Measurements from ENCODE around the gene UBE3A.
"Not testable (repeated sequence)": the region's sequence is repeated elsewhere in the genome, so short reads cannot be mapped to it uniquely, and the experiment has no call there.

The UBE3A gene

DNA sequence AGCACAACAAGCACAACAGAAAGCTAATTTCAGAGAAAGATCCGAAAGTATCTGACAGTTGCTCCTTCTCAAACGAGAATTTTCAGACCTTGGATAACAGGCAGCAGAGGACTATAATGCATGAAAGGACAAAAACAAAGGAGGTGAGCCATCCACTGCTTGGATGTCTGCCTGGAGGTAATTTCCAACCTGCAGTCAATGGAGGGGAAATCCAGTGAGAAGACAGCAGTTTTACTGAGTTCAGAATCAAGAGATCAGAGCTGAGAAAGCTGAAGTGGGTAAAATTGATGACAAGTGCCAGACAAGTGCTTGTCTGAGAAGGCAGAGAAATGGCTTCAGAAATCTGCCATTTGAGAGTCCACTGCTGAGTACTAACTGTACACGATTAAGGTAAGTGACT lies 22.1 kb downstream of the UBE3A start:
- H3K27me3 ChIP-seq (replicated peaks; ENCODE audit: control insufficient read depth, insufficient read depth, low read length), result no peaks in the 10 kb centered on the region
- H3K4me3 ChIP-seq (replicated peaks; ENCODE audit: low read depth, low read length), result no peak overlapping the region; the same call in 1 of the 2 replicates
- TF ChIP-seq, protein P1, sequence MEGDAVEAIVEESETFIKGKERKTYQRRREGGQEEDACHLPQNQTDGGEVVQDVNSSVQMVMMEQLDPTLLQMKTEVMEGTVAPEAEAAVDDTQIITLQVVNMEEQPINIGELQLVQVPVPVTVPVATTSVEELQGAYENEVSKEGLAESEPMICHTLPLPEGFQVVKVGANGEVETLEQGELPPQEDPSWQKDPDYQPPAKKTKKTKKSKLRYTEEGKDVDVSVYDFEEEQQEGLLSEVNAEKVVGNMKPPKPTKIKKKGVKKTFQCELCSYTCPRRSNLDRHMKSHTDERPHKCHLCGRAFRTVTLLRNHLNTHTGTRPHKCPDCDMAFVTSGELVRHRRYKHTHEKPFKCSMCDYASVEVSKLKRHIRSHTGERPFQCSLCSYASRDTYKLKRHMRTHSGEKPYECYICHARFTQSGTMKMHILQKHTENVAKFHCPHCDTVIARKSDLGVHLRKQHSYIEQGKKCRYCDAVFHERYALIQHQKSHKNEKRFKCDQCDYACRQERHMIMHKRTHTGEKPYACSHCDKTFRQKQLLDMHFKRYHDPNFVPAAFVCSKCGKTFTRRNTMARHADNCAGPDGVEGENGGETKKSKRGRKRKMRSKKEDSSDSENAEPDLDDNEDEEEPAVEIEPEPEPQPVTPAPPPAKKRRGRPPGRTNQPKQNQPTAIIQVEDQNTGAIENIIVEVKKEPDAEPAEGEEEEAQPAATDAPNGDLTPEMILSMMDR (IDR thresholded peaks at IDR 0.05; ENCODE audit: insufficient read depth, low read length, poor library complexity, severe bottlenecking), result no peak
- DNase-seq (ENCODE audit: extremely low read depth, insufficient read length), result peak; percentile 61
- no peaks in the 10 kb centered on the region; the same call in 1 of the 2 replicates for H3K36me3 ChIP-seq (ENCODE audit: control insufficient read depth, insufficient read depth, low read length)

DNA sequence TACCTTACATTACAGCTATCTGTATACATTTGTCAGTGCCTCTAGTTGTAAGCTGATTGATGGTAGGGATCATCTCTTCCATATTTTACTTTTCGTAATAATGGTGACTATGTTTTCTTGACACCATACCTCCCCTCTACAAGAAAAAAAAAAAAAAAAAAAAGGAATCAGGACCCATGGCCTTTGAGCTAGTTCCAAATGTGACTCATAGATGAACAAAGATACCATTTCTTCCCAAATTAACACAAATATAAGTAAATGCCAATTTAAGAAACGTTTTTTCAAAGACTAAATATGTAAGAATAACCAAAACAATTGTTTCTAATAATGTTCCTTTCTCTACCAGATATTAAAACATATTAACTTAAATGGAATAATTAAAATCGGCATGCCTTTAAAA lies 23.1 kb downstream of the UBE3A start:
- Histone ChIP-seq H3K36me3 (ENCODE audit: control insufficient read depth, insufficient read depth, low read length) (no peaks in the 10 kb centered on the region; the same call in 1 of the 2 replicates), H3K27me3 (replicated peaks; ENCODE audit: control insufficient read depth, insufficient read depth, low read length) (no peaks in the 10 kb centered on the region), H3K4me3 (replicated peaks; ENCODE audit: low read depth, low read length) (no peak overlapping the region)
- DNase-seq (ENCODE audit: extremely low read depth, insufficient read length), result no peak
- TF ChIP-seq, protein P1 (IDR thresholded peaks at IDR 0.05; ENCODE audit: insufficient read depth, low read length, poor library complexity, severe bottlenecking), result no peak

- Histone ChIP-seq H3K4me3 (replicated peaks; ENCODE audit: low read depth, low read length) (no peak overlapping the region), H3K27me3 (replicated peaks; ENCODE audit: control insufficient read depth, insufficient read depth, low read length) (no peaks in the 10 kb centered on the region), H3K36me3 (ENCODE audit: control insufficient read depth, insufficient read depth, low read length) (no peaks in the 10 kb centered on the region; the same call in 1 of the 2 replicates)
- no peak for DNase-seq (ENCODE audit: extremely low read depth, insufficient read length)
- TF ChIP-seq, protein P1 (IDR thresholded peaks at IDR 0.05; ENCODE audit: insufficient read depth, low read length, poor library complexity, severe bottlenecking), result no peak
These were observed 23.6 kb downstream of the UBE3A start for GRCh38 chr15:25415217-25415616.

DNA sequence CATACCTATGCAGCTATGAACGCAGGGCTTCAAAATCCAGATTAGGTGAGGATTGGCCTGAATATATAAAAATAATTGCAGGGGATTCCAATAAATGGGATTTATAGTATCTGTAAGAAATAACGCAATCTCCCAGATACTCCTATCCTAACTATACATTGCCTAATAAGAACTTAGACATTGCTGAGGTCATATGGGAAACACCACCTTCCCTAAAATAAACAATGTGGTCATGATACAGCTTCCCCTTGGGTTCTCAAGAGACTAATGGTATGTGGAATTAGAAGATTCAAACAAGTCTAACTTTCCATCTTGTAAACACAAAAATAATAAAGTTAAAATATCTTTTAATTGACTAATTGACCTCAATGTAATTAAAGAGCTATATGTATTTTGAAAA lies 28.2 kb downstream of the UBE3A start:
- no peak for DNase-seq (ENCODE audit: extremely low read depth, insufficient read length)
- TF ChIP-seq, protein P1 (IDR thresholded peaks at IDR 0.05; ENCODE audit: insufficient read depth, low read length, poor library complexity, severe bottlenecking), result no peak
- H3K36me3 ChIP-seq (ENCODE audit: control insufficient read depth, insufficient read depth, low read length), result no peaks in the 10 kb centered on the region; the same call in 1 of the 2 replicates
- no peaks in the 10 kb centered on the region for H3K27me3 ChIP-seq (replicated peaks; ENCODE audit: control insufficient read depth, insufficient read depth, low read length)
- H3K4me3 ChIP-seq (replicated peaks; ENCODE audit: low read depth, low read length), result no peak overlapping the region

DNA sequence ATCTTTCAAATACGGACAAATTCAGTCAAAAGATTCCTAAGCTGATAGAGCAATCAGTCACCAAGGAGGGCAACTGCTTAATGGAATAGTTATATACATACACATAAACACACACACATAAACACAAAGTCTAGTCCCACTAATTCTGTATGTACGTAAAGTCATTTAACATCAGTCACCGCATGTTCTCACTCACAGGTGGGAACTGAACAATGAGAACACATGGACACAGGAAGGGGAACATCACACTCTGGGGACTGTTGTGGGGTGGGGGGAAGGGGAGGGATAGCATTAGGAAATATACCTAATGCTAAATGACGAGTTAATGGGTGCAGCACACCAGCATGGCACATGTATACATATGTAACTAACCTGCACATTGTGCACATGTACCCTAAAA lies 29.1 kb downstream of the UBE3A start:
- DNase-seq (ENCODE audit: extremely low read depth, insufficient read length); H3K36me3 ChIP-seq (ENCODE audit: control insufficient read depth, insufficient read depth, low read length); H3K27me3 ChIP-seq (replicated peaks; ENCODE audit: control insufficient read depth, insufficient read depth, low read length); H3K4me3 ChIP-seq (replicated peaks; ENCODE audit: low read depth, low read length): not testable (repeated sequence)

DNA sequence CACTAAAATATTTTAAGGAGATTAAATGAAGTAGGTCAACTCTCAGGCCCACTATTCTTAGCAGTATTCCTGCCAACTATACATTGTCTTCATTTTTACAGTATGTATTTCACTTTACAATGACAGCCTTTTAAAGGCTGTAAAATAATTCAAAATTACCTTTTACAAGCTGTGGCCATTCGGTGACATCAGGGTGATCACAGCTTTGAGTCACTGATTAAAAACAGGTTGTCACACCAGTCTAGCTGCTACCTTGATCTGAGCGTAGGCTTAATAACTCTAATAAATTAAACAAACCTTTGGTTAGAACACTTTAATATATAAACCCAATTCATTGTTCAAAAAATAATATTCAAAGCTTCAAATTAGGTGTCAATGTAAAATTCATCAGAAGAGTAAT lies 29.9 kb downstream of the UBE3A start:
- DNase-seq (ENCODE audit: extremely low read depth, insufficient read length), result no peak
- Histone ChIP-seq H3K4me3 (replicated peaks; ENCODE audit: low read depth, low read length) (no peak overlapping the region), H3K36me3 (ENCODE audit: control insufficient read depth, insufficient read depth, low read length) (no peaks in the 10 kb centered on the region), H3K27me3 (replicated peaks; ENCODE audit: control insufficient read depth, insufficient read depth, low read length) (no peaks in the 10 kb centered on the region)
- TF ChIP-seq, protein P1 (IDR thresholded peaks at IDR 0.05; ENCODE audit: insufficient read depth, low read length, poor library complexity, severe bottlenecking), result no peak
